ENCODE data around the gene ZSCAN20.

ZSCAN20 gene

DNA sequence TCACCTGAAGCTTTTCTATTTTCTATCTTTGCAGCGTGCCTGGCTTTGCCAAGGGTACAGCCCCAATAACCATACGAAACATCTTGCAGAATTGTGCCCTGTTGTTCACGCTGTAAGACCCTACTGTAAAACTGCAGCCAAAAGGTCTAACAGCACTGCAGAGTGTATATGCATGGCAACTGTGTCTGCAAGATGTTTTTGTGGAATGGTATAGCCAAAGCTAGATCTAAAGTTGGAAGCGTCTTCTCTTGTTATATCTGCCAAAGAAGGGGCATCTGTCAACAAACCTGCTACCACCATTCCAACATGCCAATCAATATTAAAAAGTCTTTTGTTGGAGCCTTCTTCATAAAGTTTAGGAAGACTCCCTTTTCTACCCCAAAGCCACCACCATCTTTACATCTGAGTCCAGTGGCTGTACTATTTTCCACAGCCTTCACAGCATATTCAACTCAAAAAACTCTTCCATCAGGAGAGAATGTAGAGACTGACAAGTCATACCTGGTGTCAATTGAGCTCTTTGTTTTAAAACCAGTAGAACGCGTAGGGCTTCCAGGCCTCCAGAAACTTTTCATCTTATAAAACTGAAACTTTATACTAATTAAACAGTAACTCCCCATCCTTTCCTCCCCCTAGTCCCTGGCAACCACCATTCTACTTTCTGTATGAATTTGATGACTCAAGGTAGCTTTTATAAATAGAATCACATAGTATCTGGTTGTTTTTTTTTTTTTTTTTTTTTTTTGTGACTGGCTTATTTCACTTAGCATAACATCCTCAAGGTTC, 40.0 kb downstream of the ZSCAN20 start:
- no peak for DNase-seq (ENCODE audit: low read depth)
- TF ChIP-seq, protein P1, sequence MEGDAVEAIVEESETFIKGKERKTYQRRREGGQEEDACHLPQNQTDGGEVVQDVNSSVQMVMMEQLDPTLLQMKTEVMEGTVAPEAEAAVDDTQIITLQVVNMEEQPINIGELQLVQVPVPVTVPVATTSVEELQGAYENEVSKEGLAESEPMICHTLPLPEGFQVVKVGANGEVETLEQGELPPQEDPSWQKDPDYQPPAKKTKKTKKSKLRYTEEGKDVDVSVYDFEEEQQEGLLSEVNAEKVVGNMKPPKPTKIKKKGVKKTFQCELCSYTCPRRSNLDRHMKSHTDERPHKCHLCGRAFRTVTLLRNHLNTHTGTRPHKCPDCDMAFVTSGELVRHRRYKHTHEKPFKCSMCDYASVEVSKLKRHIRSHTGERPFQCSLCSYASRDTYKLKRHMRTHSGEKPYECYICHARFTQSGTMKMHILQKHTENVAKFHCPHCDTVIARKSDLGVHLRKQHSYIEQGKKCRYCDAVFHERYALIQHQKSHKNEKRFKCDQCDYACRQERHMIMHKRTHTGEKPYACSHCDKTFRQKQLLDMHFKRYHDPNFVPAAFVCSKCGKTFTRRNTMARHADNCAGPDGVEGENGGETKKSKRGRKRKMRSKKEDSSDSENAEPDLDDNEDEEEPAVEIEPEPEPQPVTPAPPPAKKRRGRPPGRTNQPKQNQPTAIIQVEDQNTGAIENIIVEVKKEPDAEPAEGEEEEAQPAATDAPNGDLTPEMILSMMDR (IDR thresholded peaks at IDR 0.05; ENCODE audit: insufficient read depth, low read depth, low read length, missing control alignments) = no peak
- no peak overlapping the region for H3K4me3 ChIP-seq (ENCODE audit: low read length)

DNA sequence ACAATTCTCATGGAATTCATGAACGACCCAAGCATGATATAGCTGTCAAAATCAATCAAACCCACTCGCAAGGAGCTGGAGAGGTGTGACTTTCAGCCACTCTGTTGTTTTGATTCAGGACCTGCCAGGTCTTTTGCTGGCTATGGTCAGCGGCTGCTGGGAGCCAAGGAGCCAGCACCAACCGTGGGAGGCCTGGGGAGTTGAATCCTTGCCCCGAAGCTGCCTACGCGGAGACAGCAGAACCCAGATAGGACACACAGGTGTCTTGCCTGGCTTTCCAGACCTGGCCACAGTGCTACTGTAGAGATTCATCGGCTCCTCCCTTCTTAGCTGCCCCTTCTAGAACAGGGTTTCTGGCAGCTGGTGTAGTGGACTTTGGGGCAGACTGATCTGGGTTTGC, 42.7 kb downstream of the ZSCAN20 start:
- TF ChIP-seq, protein P1 (IDR thresholded peaks at IDR 0.05; ENCODE audit: insufficient read depth, low read depth, low read length, missing control alignments) = no peak
- DNase-seq (ENCODE audit: low read depth) = no peak
- no peak overlapping the region for H3K4me3 ChIP-seq (ENCODE audit: low read length)

DNA sequence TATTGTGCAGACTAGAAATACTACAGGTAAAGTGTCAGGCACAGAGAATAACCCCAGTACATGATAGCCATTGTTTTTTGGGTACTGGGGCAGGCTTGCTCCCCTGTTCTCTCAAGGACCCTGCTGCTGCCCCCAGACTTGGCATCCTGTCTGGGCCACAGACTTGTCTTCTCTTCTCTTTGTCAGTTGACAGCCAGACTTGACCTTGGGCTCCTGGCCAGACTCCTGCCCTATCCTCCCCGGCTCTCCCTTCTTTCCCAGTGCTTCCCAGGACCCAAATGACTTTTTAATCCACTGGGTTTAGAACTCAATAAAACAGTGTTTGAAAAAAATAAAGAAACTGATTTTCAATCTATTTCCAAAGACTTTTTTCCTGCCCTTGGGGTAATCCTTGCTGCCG, 43.2 kb downstream of the ZSCAN20 start:
- no peak for DNase-seq (ENCODE audit: low read depth)
- H3K4me3 ChIP-seq (ENCODE audit: low read length) = no peak overlapping the region
- TF ChIP-seq, protein P1 (IDR thresholded peaks at IDR 0.05; ENCODE audit: insufficient read depth, low read depth, low read length, missing control alignments) = no peak

DNA sequence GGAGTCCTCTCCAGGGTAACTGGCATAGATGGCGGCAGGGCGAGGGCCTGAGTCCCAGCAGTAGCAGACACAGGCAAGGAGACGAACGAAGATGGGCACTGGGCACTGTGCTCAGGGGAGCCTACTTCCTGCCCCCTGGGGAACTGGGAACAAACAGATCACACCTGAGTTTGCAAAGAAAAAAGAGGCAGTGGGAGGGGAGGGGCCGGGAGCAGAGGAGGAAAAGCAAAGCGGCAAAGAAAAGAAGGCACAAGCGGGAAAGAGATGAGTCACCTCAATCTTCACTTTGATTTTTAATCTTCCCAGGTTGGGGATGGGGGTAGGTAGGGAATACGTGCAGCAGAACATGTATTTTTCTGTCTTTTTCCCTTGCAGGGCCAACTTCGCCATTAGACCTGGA, 44.0 kb downstream of the ZSCAN20 start:
- H3K4me3 ChIP-seq (ENCODE audit: low read length) = no peak overlapping the region
- TF ChIP-seq, protein P1 (IDR thresholded peaks at IDR 0.05; ENCODE audit: insufficient read depth, low read depth, low read length, missing control alignments) = no peak
- no peak for DNase-seq (ENCODE audit: low read depth)

DNA sequence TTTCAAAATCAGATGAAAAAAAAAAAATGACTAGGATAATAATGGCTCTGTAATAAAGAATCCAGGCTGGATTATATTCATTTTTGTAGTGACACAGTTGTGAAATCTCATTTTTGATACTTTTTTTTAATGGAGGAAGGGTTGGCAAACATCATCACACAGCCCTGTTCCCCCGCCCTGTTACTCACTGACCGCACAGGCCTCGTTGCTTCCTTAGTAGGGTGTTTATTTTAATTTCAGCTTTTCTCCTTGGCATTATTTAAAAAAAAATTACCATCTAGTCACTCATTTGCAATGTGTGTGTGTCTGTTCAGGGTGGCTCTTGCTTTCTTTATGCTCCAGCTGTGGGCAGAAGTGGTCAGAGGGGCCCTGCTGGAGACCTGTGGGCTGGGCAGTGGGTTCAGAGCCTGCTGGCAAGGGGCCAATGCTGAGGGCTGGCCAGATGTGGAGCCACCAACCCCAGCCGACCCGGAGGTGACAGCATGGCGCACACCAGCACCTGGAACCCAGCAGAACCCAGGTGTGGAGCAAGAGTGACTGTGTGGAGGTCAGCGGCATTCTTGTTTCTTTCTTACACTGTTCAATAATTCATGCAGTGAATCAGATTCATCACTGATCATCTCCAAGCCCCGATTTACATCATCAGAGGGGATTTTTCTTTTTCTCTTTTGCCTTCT, 44.6 kb downstream of the ZSCAN20 start:
- H3K4me3 ChIP-seq (ENCODE audit: low read length) = no peak overlapping the region
- DNase-seq (ENCODE audit: low read depth) = no peak
- TF ChIP-seq, protein P1 (IDR thresholded peaks at IDR 0.05; ENCODE audit: insufficient read depth, low read depth, low read length, missing control alignments) = no peak

DNA sequence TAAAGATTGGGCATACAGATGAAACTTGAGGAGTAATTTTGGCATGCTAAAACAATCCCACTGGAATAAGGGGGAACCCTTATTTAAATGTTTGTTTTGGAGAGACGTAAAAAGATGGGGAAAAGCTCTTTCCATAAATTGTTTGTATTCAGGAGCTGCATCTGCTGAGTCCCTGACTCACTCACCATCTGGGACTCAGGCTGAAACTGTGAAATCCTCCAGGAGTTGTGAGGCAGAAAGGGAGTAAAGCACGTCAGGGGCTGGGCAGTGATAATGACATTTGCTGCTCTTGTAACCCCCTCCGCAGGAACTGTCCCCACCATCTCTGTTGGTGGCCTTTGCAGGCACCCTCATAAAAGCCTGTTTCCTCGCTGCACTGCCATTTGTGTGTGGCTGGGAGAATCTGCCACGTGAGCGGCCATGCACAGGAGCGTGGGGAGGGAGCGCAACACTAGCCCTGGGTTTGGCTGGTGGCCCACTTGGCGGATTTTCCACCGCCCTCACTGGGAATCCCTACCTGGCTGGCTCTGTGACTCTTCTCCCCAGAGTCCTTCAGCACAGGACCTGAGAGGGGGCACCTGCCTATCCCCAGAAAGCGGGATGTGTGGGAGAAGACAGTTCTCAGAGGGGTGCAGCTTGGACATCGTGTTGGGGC, 45.3 kb downstream of the ZSCAN20 start:
- TF ChIP-seq, protein P1 (IDR thresholded peaks at IDR 0.05; ENCODE audit: insufficient read depth, low read depth, low read length, missing control alignments) = no peak
- DNase-seq (ENCODE audit: low read depth) = no peak
- no peak overlapping the region for H3K4me3 ChIP-seq (ENCODE audit: low read length)
